ENCODE results near the gene TNFSF12. TPM values are rescaled to one million over a fixed set of nuclear protein-coding genes. Genes with fewer than 3 reads are reported as not detected.

The TNFSF12 gene
- polyA plus RNA-seq, 1 of the 3 experiments (the other 2 are of a cell fraction) = 47.6 TPM

GRCh38 chr17:7559320-7560171 is 10.7 kb downstream of the TNFSF12 start:
- peaks cover 7 to 11% of the 10 kb centered on the region in 2 experiments for H3K36me3 ChIP-seq (replicated peaks in 1 of 2; ENCODE audit: control insufficient read depth in 1 of 2, insufficient read depth in 2 of 2, low read length in 1 of 2)
- no peak for TF ChIP-seq USF1 (IDR thresholded peaks at IDR 0.05; ENCODE audit: borderline replicate concordance, low read depth)
- TF ChIP-seq GATA2 (CRISPR knock-in tag; IDR thresholded peaks at IDR 0.05) = no peak
- TF ChIP-seq TCF12 (IDR thresholded peaks at IDR 0.05) = no peak
- TF ChIP-seq ZBTB33 (IDR thresholded peaks at IDR 0.05; ENCODE audit: borderline replicate concordance, low read depth) = no peak
- no peak for TF ChIP-seq MAX (IDR thresholded peaks at IDR 0.05; ENCODE audit: low read depth)
- no peak for TF ChIP-seq CHD2 (IDR thresholded peaks at IDR 0.05; ENCODE audit: low read length, partially characterized antibody)
- TF ChIP-seq MEF2A (IDR thresholded peaks at IDR 0.05; ENCODE audit: borderline replicate concordance, low read depth) = no peak
- TF ChIP-seq RXRA (IDR thresholded peaks at IDR 0.05; ENCODE audit: borderline replicate concordance, low read depth) = no peak
- no peak for TF ChIP-seq NFIC (IDR thresholded peaks at IDR 0.05; ENCODE audit: borderline replicate concordance)
- no peak for TF ChIP-seq TEAD4 (IDR thresholded peaks at IDR 0.05; ENCODE audit: borderline replicate concordance, insufficient read depth)
- TF ChIP-seq RFX5 (IDR thresholded peaks at IDR 0.05; ENCODE audit: low read length) = no peak
- no peak for TF ChIP-seq GABPA (IDR thresholded peaks at IDR 0.05; ENCODE audit: low read depth)
- TF ChIP-seq RCOR1 (IDR thresholded peaks at IDR 0.05; ENCODE audit: low read length) = no peak
- no peak for DNase-seq
- no peak overlapping the region for H3K4me3 ChIP-seq (ENCODE audit: low read depth in 2 of 2, low read length in 1 of 2)
- no peak overlapping the region; a peak in 1 of 4 replicates for H3K27ac ChIP-seq (ENCODE audit: low read depth in 2 of 2, low read length in 1 of 2)
- no peak overlapping the region for H2AFZ ChIP-seq (ENCODE audit: low read depth)
- peaks cover 28% of the 10 kb centered on the region for H3K79me2 ChIP-seq (ENCODE audit: insufficient read depth)
- CTCF ChIA-PET = interaction anchor here (1.0 to 10.7 kb wide), 37 partner anchors 10 to 514 kb away, joined by 3 to 236 read pairs (median 7); partner anchors contain the start of genes GABARAP, KCTD11, MPDU1 and POLR2A
- no peak overlapping the region for H3K9ac ChIP-seq
- H3K27me3 ChIP-seq (ENCODE audit: insufficient read depth) = no peaks in the 10 kb centered on the region
- no peaks in the 10 kb centered on the region for H4K20me1 ChIP-seq (ENCODE audit: insufficient read depth)
- H3K9me2 ChIP-seq = no peaks in the 10 kb centered on the region
- peaks cover 8% of the 10 kb centered on the region for H3F3A ChIP-seq (replicated peaks; ENCODE audit: insufficient read depth)
- H3K4me1 ChIP-seq (ENCODE audit: control insufficient read depth in 1 of 2, insufficient read depth in 2 of 2, low read depth in 1 of 2, low read length in 1 of 2) = peaks cover 17 to 54% of the 10 kb centered on the region in 2 experiments
- no peak overlapping the region for H3K4me2 ChIP-seq
- POLR2A ChIA-PET = interaction anchor here (1.1 to 2.7 kb wide), 4 partner anchors 10 to 120 kb away, joined by 3 to 7 read pairs (median 6); partner anchors contain the start of genes FGF11, MPDU1 and TNFSF12
- 88% methylated on average over 17 of the region's 18 CpGs for WGBS (ENCODE audit: low lambda C conversion rate)
- H3K9me3 ChIP-seq = no peaks in the 10 kb centered on the region
